DMS79 (cell line): ENCODE data around the gene RTBDN.
"Not testable (repeated sequence)": the region's sequence is repeated elsewhere in the genome, so short reads cannot be mapped to it uniquely, and the experiment has no call there.

ENCODE experiments used
- DNase-seq: peaks from one replicate; lab custom pipeline; 2025; lab: John Stamatoyannopoulos, UW

The RTBDN gene

GRCh38 chr19:12817810-12818209 is 16.6 kb downstream of the RTBDN start:
- DNase-seq = not testable (repeated sequence)

DNA sequence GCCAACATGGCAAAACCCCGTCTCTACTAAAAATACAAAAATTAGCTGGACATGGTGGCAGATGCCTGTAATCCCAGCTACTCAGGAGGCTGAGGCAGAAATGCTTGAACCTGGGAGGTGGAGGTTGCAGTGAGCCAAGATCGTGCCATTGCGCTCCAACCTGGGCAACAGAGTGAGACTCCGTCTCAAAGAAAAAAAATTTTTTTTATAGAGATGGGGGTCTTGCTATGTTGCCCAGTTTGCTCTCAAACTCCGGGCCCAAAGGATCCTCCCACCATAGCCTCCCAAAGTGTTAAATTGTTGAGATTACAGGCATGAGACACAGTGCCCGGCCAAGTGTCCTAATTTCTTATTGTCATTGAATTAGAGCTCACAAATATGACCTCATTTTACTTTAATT is 17.2 kb downstream of the RTBDN start:
- DNase-seq = not testable (repeated sequence)

DNA sequence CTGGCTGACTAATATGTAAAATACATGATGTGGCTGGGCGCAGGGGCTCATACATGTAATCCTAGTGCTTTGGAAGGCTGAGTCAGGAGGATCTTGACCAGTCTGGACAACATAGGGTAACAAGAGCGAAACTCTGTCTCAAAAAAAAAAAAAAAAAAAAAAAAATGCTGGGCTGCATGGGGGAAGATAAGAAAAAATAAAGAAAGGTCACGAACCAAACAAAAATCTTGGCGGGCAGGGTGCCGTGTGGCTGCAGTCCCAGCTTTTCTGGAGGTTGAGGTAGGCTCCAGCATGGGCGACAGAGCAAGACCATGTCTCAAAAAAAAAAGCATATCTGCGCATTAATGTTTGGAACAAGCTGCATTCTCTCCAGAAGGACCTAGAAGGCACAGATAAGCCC is 19.3 kb downstream of the RTBDN start:
- DNase-seq = no peak

- peak; percentile 70 for DNase-seq
Measured at GRCh38 chr19:12806242-12807081, 27.9 kb downstream of the RTBDN start, which contains the start of gene RNASEH2A. TSS of gene RNASEH2A (plus strand) at chr19:12806584. CDS start at chr19:12806674, 90 bp downstream.

DNA sequence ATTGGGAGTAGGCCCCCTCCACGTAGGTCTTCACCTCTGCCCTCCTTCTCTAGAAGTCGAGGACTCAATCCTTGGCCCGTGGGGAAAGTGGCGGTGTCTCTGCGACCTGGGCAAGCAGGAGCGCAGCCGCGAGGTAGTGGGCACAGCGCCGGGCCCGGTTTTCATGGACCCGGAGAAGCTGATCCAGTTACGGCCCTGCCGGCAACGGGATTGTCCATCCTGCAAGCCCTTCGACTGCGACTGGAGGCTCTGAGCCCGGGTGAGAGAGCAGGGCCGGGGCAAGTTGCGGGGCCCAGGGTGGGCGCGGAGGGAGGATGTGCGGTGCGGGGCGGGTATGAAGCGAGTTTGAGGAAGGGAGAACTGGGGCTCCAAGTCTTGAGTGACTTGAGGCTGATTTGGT is 30.3 kb downstream of the RTBDN start:
- no peak for DNase-seq

DNA sequence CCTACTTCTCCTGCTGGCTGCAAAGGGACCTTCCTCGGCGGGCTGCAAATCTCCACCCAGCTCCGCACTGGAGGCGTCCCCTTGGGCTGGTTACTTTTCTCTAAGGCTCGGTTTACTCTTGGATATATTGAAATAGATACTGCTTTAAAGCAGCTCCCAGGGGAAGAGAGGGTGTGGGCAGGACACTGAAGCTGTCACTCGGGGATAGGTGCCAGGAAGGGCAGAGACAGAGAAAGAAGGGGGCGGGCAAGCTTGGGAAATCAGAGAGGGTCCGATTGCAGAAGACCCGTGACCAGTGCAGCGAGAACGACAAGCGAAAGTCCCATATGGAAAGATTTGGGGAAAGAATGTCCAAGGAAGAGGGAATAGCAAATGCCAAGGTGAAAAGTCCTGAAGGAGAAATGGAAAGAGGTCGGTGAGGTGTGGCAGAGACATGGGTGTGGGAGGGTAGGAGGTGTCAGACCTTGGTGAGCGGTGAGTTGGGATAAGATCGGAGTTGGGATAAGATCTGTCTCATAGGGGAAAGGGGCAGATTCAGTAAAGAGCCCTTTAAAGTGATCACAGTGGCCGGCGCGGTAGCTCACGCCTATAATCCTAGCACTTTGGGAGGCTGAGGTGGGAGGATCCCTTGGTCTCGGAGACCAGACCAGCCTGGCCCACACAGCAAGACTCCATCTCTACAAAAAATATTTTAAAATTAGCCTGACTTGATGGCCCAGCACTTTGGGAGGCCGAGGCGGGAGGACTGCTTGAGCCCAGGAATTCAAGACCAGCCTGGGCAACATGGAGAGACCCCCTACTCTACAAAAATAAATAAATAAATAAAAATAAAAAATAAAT is 31.9 kb downstream of the RTBDN start:
- DNase-seq = no peak

DNA sequence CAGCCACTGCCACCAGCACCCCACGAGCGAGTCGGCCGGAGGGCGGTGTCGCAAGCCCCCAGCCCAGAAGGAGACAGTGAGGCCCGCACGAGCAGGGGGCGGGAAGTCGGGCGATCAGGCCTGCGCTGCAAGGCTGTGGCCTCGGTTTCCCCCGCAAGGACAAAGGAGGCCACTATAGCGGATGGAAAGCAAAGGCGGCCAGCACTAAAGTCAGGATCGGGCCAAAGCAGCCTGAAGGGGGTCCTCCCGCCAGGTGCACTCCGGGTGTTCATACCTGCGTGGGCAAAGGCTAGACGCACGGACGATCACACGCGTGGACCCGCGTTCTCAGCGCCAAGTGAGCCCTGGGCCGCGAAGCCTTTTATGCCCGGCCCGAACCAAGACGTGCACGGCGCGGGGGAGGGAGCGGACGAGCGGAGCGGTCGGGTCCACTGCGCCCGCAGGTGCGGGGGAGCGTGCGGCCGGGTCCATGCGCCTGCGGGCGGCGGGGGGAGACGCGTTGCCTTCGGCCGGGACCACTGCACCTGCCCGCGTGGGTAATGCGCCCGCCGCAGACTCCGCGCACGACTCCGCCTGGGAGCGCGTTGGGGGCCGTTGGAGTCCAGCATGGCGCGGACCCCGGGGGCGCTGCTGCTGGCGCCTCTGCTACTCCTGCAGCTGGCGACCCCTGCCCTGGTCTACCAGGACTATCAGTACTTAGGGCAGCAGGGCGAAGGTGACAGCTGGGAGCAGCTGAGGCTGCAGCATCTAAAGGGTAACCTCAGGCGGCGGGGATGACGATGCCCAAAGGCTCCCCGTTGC is 32.7 kb downstream of the RTBDN start, which contains the start of the genes PRDX2 and THSD8:
Gene PRDX2 (minus strand): TSS at position 335 of the 801 bp plus-strand sequence. CDS start 539 bp downstream, outside the sequence.
Gene THSD8 (plus strand): TSS at position 604 of the 801 bp plus-strand sequence. CDS start 3 bp downstream, at position 607.
- peak; percentile 72 for DNase-seq

- DNase-seq = no peak
Measured at GRCh38 chr19:12800923-12801465, 33.4 kb downstream of the RTBDN start.

GRCh38 chr19:12800466-12800770 is 34.0 kb downstream of the RTBDN start:
- no peak for DNase-seq

DNA sequence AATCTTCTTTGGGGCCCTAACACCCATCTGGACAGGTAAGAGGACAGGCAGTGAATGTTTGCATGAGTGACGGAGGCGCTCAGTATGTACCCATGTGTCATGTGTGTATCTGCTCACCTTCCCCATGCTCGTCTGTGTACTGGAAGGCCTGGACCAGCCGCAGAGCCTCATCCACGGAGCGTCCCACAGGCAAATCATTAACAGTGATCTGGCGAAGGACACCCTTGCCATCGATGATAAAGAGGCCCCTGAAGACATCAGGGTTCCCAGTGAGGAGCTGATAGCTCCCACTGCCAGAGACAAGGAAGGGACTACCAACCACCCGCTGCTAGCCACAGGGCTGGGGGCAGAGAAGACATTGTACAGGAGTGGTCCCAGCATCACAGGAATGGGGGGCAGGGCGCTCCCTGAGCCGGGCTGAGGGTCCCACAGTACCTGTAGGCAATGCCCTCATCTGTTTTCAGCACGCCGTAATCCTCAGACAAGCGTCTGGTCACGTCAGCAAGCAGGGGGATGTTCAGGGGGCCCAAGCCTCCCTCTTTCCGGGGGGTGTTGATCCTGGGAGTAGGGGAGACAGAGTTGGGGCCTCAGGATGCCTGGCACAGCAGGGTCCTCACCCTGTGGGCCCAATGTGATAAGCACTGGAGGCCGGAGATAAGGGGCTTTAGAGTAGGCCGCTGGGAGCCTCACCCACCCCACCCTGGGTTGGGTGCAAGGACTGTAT is 34.5 kb downstream of the RTBDN start:
- no peak for DNase-seq

- not testable (repeated sequence) for DNase-seq
Measured at GRCh38 chr19:12797607-12798006, 36.8 kb downstream of the RTBDN start.

DNA sequence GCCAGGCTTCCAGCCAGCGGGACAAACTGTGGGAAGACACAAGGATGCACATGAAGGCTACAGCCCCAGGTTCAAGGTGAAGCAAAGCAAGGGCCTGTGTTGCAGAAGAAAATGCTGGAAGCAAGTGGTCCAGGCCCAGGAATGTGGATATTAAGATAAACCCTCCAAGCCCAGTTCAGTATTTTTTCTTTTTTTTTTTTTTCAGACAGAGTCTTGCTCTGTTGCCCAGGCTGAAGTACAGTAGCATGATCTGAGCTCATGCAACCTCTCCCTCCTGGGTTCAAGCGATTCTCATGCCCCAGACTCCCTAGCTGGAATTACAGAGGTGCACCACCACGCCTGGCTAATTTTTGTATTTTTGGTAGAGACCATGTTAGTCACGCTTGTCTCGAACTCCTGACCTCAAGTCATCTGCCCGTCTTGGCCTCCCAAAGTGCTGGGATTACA is 37.2 kb downstream of the RTBDN start:
- no peak for DNase-seq

DNA sequence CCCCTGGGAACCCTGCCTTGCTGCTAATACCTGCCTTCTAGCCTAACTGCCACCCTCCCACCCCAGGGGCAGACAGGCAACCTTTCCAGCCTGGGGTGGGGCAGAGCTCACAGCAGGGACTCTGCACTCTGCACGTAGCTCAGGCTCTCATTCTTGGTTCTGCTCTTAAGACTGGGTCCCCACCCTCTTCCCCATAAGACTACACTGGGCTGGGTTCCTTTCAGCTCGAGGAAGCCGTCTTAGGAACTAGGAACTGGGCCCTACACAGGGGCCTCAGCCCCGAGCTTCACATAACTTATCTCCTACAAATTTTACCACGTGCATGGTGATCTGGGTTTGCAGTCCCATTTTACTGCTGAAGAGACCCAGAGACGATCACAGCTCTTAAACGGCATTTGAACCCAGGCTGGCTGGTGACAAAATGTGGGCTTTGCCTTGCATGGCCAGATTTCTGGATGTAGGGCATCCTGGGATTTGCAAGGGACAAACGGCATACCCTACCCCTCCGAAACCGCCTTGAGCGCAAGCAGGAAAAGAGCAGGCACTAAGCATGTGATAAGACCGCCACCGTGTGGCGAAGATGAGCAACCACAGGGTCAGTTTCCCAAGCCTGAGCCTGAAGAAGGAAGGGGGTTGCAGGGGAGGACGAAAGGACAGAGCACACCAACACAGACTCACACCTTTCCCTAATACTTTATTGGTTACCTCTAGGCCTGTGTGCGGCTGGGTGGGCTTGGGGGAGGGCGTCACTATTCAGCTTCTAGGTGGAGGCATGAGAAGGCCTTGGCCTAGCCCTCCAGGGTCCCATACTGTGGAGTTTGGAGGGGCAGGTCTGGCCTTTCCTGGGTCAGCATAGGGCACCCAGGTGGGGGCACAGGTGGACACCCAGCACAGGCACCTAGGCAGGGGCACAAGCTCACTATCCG is 38.0 kb downstream of the RTBDN start:
- DNase-seq = peak; percentile 68

DNA sequence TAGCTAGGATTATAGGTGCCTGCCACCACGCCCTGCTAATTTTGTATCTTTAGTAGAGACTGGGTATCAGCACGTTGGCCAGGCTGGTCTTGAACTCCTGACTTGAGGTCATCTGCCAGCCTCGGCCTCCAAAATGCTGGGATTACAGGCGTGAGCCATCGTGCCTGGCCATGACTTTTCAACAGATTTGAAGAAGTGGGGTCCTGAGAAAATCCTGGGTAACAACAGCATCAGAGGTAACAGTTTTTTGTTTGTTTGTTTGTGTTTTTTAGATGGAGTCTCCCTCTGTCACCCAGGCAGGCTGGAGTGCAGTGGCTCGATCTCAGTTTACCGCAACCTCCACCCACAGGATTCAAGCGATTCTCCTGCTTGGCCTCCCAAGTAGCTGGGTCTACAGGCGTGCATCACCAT is 39.4 kb downstream of the RTBDN start:
- DNase-seq = no peak

DNA sequence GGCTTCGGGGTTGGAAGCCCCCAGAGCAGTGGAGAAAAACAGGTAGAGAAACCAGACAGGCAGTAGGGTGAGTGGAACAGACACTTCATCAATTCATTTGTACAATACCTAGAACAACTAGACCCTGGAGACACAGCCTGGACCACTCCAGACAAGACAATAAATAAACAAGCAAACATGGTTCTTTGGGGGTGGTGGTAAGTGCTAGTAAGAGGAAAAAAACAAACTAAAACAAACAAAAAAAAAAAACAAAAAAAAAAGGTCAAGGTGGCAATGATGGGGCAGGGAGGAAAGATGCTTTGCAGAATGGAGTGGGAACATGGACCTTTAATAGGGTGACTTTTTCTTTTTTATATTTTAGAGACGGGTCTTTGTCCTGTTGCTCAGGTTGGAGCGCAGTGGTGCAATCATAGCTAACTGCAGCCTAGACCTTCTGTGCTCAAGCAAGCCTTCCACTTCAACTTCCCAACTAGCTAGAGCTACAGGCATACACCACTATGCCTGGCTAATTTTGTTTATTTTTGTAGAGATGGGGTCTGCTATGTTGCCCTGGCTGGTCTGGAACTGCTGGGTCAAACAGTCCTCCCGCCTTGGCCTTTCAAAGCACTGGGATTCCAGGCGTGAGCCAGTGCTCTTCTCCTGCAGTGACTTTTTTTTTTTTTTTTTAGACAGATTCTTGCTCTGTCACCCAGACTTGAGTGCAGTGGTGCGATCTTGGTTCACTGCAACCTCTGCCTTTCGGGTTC is 40.0 kb downstream of the RTBDN start:
- no peak for DNase-seq

- DNase-seq = peak; percentile 84
Measured at GRCh38 chr19:12793290-12794195, 40.8 kb downstream of the RTBDN start.

- no peak for DNase-seq
Measured at GRCh38 chr19:12792853-12793289, 41.5 kb downstream of the RTBDN start.
